NCI-H774 (cell line): ENCODE measurements around the gene ST6GAL1.
"Not testable (repeated sequence)": the region's sequence is repeated elsewhere in the genome, so short reads cannot be mapped to it uniquely, and the experiment has no call there.

ENCODE experiments used
- DNase-seq: peaks from one replicate; lab custom pipeline; 2025; lab: John Stamatoyannopoulos, UW

Gene ST6GAL1

GRCh38 chr3:186994000-186994955, 64.0 kb downstream of the ST6GAL1 start:
- DNase-seq, result no peak

GRCh38 chr3:186996356-186996755, 66.0 kb downstream of the ST6GAL1 start:
- DNase-seq, result no peak

- DNase-seq, result no peak
Measured at GRCh38 chr3:186997061-186997460, 66.7 kb downstream of the ST6GAL1 start.

GRCh38 chr3:186997473-186997939, 67.2 kb downstream of the ST6GAL1 start:
- DNase-seq, result no peak

GRCh38 chr3:186998937-186999368, 68.6 kb downstream of the ST6GAL1 start:
- DNase-seq, result no peak

- no peak for DNase-seq
Measured at GRCh38 chr3:187000711-187001151, 70.4 kb downstream of the ST6GAL1 start.

- no peak for DNase-seq
Measured at GRCh38 chr3:187002915-187003314, 72.6 kb downstream of the ST6GAL1 start.

GRCh38 chr3:187005827-187006481, 75.6 kb downstream of the ST6GAL1 start:
- no peak for DNase-seq

GRCh38 chr3:187006864-187007630, 76.7 kb downstream of the ST6GAL1 start:
- DNase-seq, result no peak

- DNase-seq, result not testable (repeated sequence)
Measured at GRCh38 chr3:187010382-187010781, 80.1 kb downstream of the ST6GAL1 start.

- DNase-seq, result no peak
Measured at GRCh38 chr3:187011915-187012314, 81.6 kb downstream of the ST6GAL1 start.

- DNase-seq, result no peak
Measured at GRCh38 chr3:187012609-187013051, 82.3 kb downstream of the ST6GAL1 start.

- DNase-seq, result no peak
Measured at GRCh38 chr3:187013159-187013716, 82.9 kb downstream of the ST6GAL1 start.

GRCh38 chr3:187014417-187014864, 84.1 kb downstream of the ST6GAL1 start:
- DNase-seq, result no peak

GRCh38 chr3:187015903-187016638, 85.7 kb downstream of the ST6GAL1 start:
- no peak for DNase-seq

- DNase-seq, result no peak
Measured at GRCh38 chr3:187016639-187017345, 86.5 kb downstream of the ST6GAL1 start.

GRCh38 chr3:187017511-187018230, 87.3 kb downstream of the ST6GAL1 start:
- no peak for DNase-seq

GRCh38 chr3:187019542-187020072, 89.3 kb downstream of the ST6GAL1 start:
- DNase-seq, result no peak

GRCh38 chr3:187020376-187020775, 90.0 kb downstream of the ST6GAL1 start:
- DNase-seq, result no peak
